OCI-LY3 (cell line): ENCODE data around the gene NAA16.

ENCODE experiments used
- H2AFZ ChIP-seq: fragments of 200-600, 300-600 bp; shearing (Covaris generic); 2 replicates; pipeline ENCODE4 v1.6.0; 2014; ENCODE audit warnings: antibody characterized with exemption, low read depth, low read length
- H3K27ac ChIP-seq: fragments of 200-600, 300-600 bp; sonication (generic); 2 replicates; pipeline ENCODE4 v1.5.1; 2014; ENCODE audit warnings: mild to moderate bottlenecking, low read length, moderate library complexity, mixed read lengths
- H3K27me3 ChIP-seq: fragments of 200-600, 300-600 bp; sonication (generic); 2 replicates; pipeline ENCODE4 v1.6.1; 2014; ENCODE audit warnings: low read depth, low read length, mixed read lengths
- H3K36me3 ChIP-seq: fragments of 200-600, 300-600 bp; sonication (generic); replicated peaks from 2 replicates; pipeline ENCODE3; 2014; ENCODE audit warnings: low read depth, low read length, mixed read lengths
- H3K4me1 ChIP-seq: fragments of 300-600, 200-600 bp; sonication (generic); 2 replicates; pipeline ENCODE4 v1.6.1; 2014; ENCODE audit warnings: low read length, mixed read lengths
- H3K4me2 ChIP-seq: fragments of 200-600, 300-600 bp; sonication (generic); 2 replicates; pipeline ENCODE4 v1.6.1; 2014; ENCODE audit warnings: low read length, mixed read lengths
- H3K4me3 ChIP-seq: fragments of 300-600, 200-600 bp; sonication (generic); 2 replicates; pipeline ENCODE4 v1.5.1; 2014; ENCODE audit warnings: antibody characterized with exemption, mild to moderate bottlenecking, low read length, moderate library complexity
- H3K79me2 ChIP-seq: fragments of 300-600, 200-600 bp; shearing (Covaris generic); 2 replicates; pipeline ENCODE4 v1.6.1; 2014; ENCODE audit warnings: mild to moderate bottlenecking, low read length, mixed read lengths
- H3K9ac ChIP-seq: fragments of 300-600, 200-600 bp; shearing (Covaris generic); 2 replicates; pipeline ENCODE4 v1.6.0; 2014; ENCODE audit warnings: mild to moderate bottlenecking, low read length, moderate library complexity
- H3K9me3 ChIP-seq: fragments of 200-600, 300-600 bp; shearing (Covaris generic); 2 replicates; pipeline ENCODE4 v1.6.1; 2014; ENCODE audit warnings: low read length, mixed read lengths; ENCODE audit not compliant: insufficient read depth
- H4K20me1 ChIP-seq: fragments of 200-600, 300-600 bp; sonication (generic); 2 replicates; pipeline ENCODE4 v1.6.1; 2016; ENCODE audit warnings: low read length, mixed read lengths; ENCODE audit not compliant: insufficient read depth
- CTCF ChIP-seq: fragments of 200-600, 300-600 bp; sonication (generic); IDR thresholded peaks from 2 replicates; pipeline ENCODE4 v1.5.1; 2014; ENCODE audit warnings: antibody characterized with exemption, low read length, low read depth
- EZH2phosphoT487 ChIP-seq: fragments of 200-600 bp; shearing (Covaris generic); IDR thresholded peaks from 2 replicates; pipeline ENCODE4 v1.6.1; 2018; ENCODE audit warnings: antibody characterized with exemption, mixed run types, low read depth

NAA16 gene

GRCh38 chr13:41310963-41311405 is at the start of gene NAA16:
Gene NAA16, plus strand, starts transcription at chr13:41311267. Its CDS starts 262 bp downstream, at chr13:41311529.
- peaks cover 38% of the 10 kb centered on the region for H4K20me1 ChIP-seq
- no peaks in the 10 kb centered on the region for H3K36me3 ChIP-seq
- peaks cover 49% of the 10 kb centered on the region for H3K79me2 ChIP-seq
- no peaks in the 10 kb centered on the region for H3K27me3 ChIP-seq
- H3K4me3 ChIP-seq = peak within 1 kb of the TSS; percentile 83
- H3K9ac ChIP-seq = peak within 1 kb of the TSS; percentile 87
- H2AFZ ChIP-seq = peak within 1 kb of the TSS; percentile 99
- TF ChIP-seq EZH2phosphoT487 = no peak
- TF ChIP-seq CTCF = no peak
- peak within 1 kb of the TSS; percentile 67 for H3K27ac ChIP-seq
- H3K4me2 ChIP-seq = peak within 1 kb of the TSS; percentile 92
- no peaks in the 10 kb centered on the region for H3K9me3 ChIP-seq
- H3K4me1 ChIP-seq = peaks cover 24% of the 10 kb centered on the region

GRCh38 chr13:41263261-41263971 is 47.7 kb upstream of the NAA16 start, which contains the start of gene MTRF1:
Gene MTRF1, minus strand, starts transcription at chr13:41263576. Its CDS starts 2,669 bp downstream, at chr13:41260907.
- Histone ChIP-seq H3K4me2 (peak within 1 kb of the TSS; percentile 85), H3K9ac (peak within 1 kb of the TSS; percentile 76), H3K4me1 (peaks cover 12% of the 10 kb centered on the region; the same call in 1 of the 2 replicates), H3K79me2 (peaks cover 6% of the 10 kb centered on the region), H3K9me3 (peaks cover 16% of the 10 kb centered on the region; the same call in 1 of the 2 replicates), H3K36me3 (peaks cover 19% of the 10 kb centered on the region), H3K27ac (peak within 1 kb of the TSS; percentile 60), H3K27me3 (no peaks in the 10 kb centered on the region), H2AFZ (peak within 1 kb of the TSS; percentile 96), H3K4me3 (peak within 1 kb of the TSS; percentile 83), H4K20me1 (no peaks in the 10 kb centered on the region)
- TF ChIP-seq CTCF (no peak), EZH2phosphoT487 (no peak)

GRCh38 chr13:41267106-41267505 is 44.0 kb upstream of the NAA16 start:
- no peak overlapping the region for H3K4me3 ChIP-seq

More at GRCh38 chr13:41267106-41267505, 44.0 kb upstream of the NAA16 start:
- H3K4me1 ChIP-seq = peaks cover 12% of the 10 kb centered on the region; the same call in 1 of the 2 replicates
- no peaks in the 10 kb centered on the region for H3K36me3 ChIP-seq
- H3K9me3 ChIP-seq = peaks cover 33% of the 10 kb centered on the region
- H3K79me2 ChIP-seq = peaks cover 6% of the 10 kb centered on the region
- H3K27ac ChIP-seq = no peak overlapping the region
- no peak overlapping the region for H2AFZ ChIP-seq
- TF ChIP-seq EZH2phosphoT487 = no peak
- no peak for TF ChIP-seq CTCF
- no peaks in the 10 kb centered on the region for H3K27me3 ChIP-seq
- H4K20me1 ChIP-seq = no peaks in the 10 kb centered on the region
- no peak overlapping the region for H3K9ac ChIP-seq
- H3K4me2 ChIP-seq = no peak overlapping the region
